ENCODE results near the gene ADCY3. TPM values are rescaled to one million over a fixed set of nuclear protein-coding genes. Genes with fewer than 3 reads are reported as not detected.
A peak's percentile ranks its signal among the peaks of the same experiment; 100 is the strongest.

The ADCY3 gene
- total and polyA plus RNA-seq, 9 of the 15 experiments (the other 6 are each of a cell fraction or from before 2014, with no cell fraction given) = 1.5 to 54.8 (median 26.3) TPM

DNA sequence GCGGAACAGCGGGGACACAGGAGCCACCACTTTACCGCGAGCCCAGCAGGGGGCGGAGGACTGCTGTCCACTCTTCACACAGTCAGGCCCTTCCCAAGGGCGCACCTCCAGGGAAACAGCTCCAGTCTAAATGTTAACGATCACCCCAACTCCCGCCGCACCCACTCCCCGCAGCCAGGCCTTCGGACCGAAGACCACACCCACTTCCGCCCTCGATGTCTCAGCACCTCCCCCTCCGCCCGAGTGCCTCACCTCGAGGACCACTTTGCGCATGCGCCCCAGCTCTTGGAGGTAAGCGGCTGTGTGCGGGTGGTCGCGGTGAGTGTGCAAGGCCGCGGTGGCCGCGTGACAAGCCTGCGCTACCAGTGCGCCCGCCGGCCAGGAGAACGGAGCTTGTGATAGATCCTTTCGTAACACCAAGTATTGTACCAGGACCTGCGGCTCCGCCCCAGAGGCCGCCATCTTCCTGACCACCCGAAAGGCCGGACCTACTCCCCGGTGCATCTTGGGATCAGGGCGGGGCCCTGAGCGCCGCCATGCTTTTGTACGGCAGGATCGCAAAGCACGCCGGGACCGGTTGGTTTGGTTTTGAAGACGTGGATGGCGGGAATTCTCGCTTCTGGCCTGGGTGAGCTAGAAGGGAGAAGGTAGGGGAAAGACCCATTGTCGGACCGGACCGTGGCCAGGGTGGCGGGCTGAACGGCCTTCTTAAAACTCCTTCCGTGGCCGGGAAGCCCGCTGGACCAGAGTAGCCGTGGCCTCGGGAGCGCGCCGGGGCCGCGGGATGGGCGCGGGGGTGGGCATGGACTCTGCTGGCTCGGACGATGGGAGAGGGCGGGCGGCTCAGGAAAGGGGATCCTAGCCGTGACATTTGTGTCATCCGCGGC is 126.9 kb downstream of the ADCY3 start, which contains the start of the genes CENPO and PTRHD1 (continued):
- TF ChIP-seq, protein P1, sequence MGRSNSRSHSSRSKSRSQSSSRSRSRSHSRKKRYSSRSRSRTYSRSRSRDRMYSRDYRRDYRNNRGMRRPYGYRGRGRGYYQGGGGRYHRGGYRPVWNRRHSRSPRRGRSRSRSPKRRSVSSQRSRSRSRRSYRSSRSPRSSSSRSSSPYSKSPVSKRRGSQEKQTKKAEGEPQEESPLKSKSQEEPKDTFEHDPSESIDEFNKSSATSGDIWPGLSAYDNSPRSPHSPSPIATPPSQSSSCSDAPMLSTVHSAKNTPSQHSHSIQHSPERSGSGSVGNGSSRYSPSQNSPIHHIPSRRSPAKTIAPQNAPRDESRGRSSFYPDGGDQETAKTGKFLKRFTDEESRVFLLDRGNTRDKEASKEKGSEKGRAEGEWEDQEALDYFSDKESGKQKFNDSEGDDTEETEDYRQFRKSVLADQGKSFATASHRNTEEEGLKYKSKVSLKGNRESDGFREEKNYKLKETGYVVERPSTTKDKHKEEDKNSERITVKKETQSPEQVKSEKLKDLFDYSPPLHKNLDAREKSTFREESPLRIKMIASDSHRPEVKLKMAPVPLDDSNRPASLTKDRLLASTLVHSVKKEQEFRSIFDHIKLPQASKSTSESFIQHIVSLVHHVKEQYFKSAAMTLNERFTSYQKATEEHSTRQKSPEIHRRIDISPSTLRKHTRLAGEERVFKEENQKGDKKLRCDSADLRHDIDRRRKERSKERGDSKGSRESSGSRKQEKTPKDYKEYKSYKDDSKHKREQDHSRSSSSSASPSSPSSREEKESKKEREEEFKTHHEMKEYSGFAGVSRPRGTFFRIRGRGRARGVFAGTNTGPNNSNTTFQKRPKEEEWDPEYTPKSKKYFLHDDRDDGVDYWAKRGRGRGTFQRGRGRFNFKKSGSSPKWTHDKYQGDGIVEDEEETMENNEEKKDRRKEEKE (IDR thresholded peaks at IDR 0.05; ENCODE audit: borderline replicate concordance in 1 of 2, control insufficient read depth in 1 of 2, low read depth in 2 of 2, low read length in 1 of 2) = no peak
- TF ChIP-seq CBX5 (IDR thresholded peaks at IDR 0.05; ENCODE audit: borderline replicate concordance, low read depth) (0 out of 2 replicates have a peak, but pooled peaks have one; percentile 29), MYNN (IDR thresholded peaks at IDR 0.05) (peak; percentile 72; the same call in 1 of the 2 replicates), MYNN (CRISPR knock-in tag; IDR thresholded peaks at IDR 0.05) (no peak), SIN3B (IDR thresholded peaks at IDR 0.05; ENCODE audit: low read depth) (no peak), ASH1L (IDR thresholded peaks at IDR 0.05; ENCODE audit: borderline replicate concordance, low read depth, partially characterized antibody) (no peak), PHF21A (IDR thresholded peaks at IDR 0.05; ENCODE audit: borderline replicate concordance, low read depth) (peak; percentile 76; the same call in 1 of the 2 replicates), KLF13 (tag; IDR thresholded peaks at IDR 0.05; ENCODE audit: borderline replicate concordance, low read depth) (peak; percentile 68; the same call in 1 of the 2 replicates), ZNF445 (CRISPR knock-in tag; IDR thresholded peaks at IDR 0.05; ENCODE audit: low read depth) (no peak), ZNF668 (CRISPR knock-in tag; IDR thresholded peaks at IDR 0.05) (0 out of 2 replicates have a peak, but pooled peaks have one; percentile 33), JUN (IDR thresholded peaks at IDR 0.05; ENCODE audit: borderline replicate concordance, low read depth, low read length) (no peak), JUN (CRISPR knock-in tag; IDR thresholded peaks at IDR 0.05; ENCODE audit: borderline replicate concordance) (no peak; the same call in 1 of the 2 replicates), SIN3A (IDR thresholded peaks at IDR 0.05; ENCODE audit: borderline replicate concordance in 2 of 2, control insufficient read depth in 1 of 2, low read depth in 2 of 2, low read length in 2 of 2) (peak; percentile 91 to 93)
- TF ChIP-seq, protein P2, sequence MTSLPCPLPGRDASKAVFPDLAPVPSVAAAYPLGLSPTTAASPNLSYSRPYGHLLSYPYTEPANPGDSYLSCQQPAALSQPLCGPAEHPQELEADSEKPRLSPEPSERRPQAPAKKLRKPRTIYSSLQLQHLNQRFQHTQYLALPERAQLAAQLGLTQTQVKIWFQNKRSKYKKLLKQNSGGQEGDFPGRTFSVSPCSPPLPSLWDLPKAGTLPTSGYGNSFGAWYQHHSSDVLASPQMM (CRISPR knock-in tag; IDR thresholded peaks at IDR 0.05) = no peak
- TF ChIP-seq, protein P3, sequence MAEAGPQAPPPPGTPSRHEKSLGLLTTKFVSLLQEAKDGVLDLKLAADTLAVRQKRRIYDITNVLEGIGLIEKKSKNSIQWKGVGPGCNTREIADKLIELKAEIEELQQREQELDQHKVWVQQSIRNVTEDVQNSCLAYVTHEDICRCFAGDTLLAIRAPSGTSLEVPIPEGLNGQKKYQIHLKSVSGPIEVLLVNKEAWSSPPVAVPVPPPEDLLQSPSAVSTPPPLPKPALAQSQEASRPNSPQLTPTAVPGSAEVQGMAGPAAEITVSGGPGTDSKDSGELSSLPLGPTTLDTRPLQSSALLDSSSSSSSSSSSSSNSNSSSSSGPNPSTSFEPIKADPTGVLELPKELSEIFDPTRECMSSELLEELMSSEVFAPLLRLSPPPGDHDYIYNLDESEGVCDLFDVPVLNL (CRISPR knock-in tag; IDR thresholded peaks at IDR 0.05; ENCODE audit: low read depth) = peak; percentile 99
- TF ChIP-seq, protein P4, sequence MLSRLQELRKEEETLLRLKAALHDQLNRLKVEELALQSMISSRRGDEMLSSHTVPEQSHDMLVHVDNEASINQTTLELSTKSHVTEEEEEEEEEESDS (CRISPR knock-in tag; IDR thresholded peaks at IDR 0.05) = no peak
- TF ChIP-seq, protein P5, sequence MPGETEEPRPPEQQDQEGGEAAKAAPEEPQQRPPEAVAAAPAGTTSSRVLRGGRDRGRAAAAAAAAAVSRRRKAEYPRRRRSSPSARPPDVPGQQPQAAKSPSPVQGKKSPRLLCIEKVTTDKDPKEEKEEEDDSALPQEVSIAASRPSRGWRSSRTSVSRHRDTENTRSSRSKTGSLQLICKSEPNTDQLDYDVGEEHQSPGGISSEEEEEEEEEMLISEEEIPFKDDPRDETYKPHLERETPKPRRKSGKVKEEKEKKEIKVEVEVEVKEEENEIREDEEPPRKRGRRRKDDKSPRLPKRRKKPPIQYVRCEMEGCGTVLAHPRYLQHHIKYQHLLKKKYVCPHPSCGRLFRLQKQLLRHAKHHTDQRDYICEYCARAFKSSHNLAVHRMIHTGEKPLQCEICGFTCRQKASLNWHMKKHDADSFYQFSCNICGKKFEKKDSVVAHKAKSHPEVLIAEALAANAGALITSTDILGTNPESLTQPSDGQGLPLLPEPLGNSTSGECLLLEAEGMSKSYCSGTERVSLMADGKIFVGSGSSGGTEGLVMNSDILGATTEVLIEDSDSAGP (CRISPR knock-in tag; IDR thresholded peaks at IDR 0.05) = no peak
- TF ChIP-seq, protein P6, sequence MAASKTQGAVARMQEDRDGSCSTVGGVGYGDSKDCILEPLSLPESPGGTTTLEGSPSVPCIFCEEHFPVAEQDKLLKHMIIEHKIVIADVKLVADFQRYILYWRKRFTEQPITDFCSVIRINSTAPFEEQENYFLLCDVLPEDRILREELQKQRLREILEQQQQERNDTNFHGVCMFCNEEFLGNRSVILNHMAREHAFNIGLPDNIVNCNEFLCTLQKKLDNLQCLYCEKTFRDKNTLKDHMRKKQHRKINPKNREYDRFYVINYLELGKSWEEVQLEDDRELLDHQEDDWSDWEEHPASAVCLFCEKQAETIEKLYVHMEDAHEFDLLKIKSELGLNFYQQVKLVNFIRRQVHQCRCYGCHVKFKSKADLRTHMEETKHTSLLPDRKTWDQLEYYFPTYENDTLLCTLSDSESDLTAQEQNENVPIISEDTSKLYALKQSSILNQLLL (CRISPR knock-in tag; IDR thresholded peaks at IDR 0.05; ENCODE audit: borderline replicate concordance) = no peak
